ENCODE data around the gene OR56A1.

- TF ChIP-seq RAD21 (IDR thresholded peaks at IDR 0.05) (no peak), REST (IDR thresholded peaks at IDR 0.05) (no peak), CTCF (IDR thresholded peaks at IDR 0.05; ENCODE audit: low read depth, low read length, missing input control) (no peak), FOXA2 (IDR thresholded peaks at IDR 0.05) (no peak), EGR1 (IDR thresholded peaks at IDR 0.05; ENCODE audit: low read depth in 2 of 2) (no peak), MAX (IDR thresholded peaks at IDR 0.05) (no peak)
These were observed 23.7 kb downstream of the OR56A1 start, which contains the start of gene OR56A4 for GRCh38 chr11:6006846-6007245.

Data from liver (tissue), 3 donors.